ENCODE data around the gene RASGEF1C.
A peak's percentile ranks its signal among the peaks of the same experiment; 100 is the strongest.

Gene RASGEF1C

DNA sequence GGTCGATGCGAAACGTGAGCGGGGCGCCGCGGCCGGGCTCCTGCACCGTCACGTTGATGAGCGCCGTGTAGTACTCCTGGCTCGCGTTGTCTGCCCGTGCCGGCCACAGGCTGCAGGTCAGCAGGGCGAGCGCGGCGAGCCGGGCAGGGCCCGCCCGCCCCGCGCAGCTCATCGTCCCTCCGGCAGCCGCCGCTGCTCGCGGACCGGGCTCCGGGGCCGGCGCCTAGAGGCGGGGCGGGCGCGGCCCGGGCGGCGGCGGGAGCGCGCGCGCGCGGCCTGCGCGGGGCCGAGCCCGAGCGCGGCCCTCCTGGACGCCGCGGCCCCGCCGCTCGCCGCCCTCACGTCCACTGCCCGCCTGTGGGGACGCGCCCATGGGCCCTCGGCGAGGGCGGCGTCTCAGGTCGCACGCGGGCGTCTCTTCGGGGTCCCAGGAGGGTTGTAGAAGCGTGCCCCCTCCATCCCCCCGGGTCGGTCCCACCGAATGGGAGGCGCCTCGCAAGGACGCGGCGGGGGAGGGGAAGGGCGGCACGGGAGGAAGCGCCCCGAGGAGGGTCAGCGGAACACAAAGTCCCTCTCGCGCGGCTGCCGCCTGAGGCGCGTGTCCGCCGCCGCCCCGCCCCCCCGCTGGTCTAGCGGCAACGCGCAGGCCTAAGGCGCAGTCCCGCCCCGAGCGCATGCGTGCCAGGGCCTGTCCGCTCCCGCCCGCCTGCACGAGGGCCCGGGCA lies 137.3 kb downstream of the RASGEF1C start, which contains the start of gene RNF130:
TSS of gene RNF130 (minus strand) at position 229 of the 725 bp plus-strand sequence. CDS start at position 172, 57 bp downstream.
- Histone ChIP-seq H3K27ac (ENCODE audit: low read length) (no peak within 1 kb of the TSS), H3K27me3 (ENCODE audit: control insufficient read depth, insufficient read depth, low read length) (0 out of 2 replicates have a peak, but pooled peaks cover 1% of the 10 kb centered on the region), H3K4me1 (ENCODE audit: control insufficient read depth, insufficient read depth, low read length) (peaks cover 5% of the 10 kb centered on the region; the same call in 1 of the 2 replicates), H3K36me3 (ENCODE audit: control insufficient read depth, insufficient read depth, low read length) (no peaks in the 10 kb centered on the region), H3K4me3 (ENCODE audit: low read length) (peak within 1 kb of the TSS; percentile 81), H3K9me3 (ENCODE audit: control insufficient read depth, insufficient read depth, low read length) (no peaks in the 10 kb centered on the region)
- WGBS (ENCODE audit: insufficient coverage, insufficient read length): no CpG with 5 or more reads among the region's 113 CpGs
- DNase-seq (ENCODE audit: low read depth, low spot score): no peak

DNA sequence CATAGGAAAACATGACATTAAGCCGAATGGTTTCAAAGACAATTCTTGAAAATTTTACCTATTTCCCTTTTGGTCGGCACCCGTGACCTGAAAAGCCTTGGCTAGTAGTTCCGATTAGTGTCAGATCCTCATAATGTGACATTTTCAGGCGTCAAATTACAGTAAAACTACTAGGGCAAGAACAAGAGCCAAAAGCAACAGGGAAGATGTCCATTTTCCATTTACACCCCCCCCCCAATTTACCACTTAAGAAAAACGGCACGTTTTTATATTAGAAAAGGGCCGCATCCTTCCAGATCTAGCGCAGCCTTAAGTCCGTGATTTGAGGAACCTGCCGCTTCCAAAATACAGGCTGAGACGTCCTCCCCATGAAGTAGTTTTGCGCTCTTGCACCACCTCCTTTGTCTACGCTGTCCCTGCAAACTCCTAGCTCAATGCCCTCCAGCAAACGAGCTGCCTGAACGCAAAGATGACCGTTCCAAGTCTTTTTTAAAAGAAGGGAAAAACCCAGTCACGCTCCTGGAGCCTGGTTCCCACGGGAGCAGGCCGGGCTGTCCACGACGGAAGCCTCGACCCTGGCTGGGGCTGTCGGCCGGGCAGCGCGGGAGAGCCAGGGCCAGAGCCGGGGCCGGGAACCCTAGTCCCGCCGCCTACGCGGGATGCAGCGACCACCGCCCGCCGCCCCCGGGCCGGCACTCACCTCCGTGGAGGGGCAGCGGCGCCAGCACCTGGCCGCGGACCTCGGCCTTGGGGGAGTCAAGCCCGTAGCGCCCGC lies 138.1 kb downstream of the RASGEF1C start:
- Histone ChIP-seq H3K27me3 (ENCODE audit: control insufficient read depth, insufficient read depth, low read length) (0 out of 2 replicates have a peak, but pooled peaks cover 1% of the 10 kb centered on the region), H3K4me1 (ENCODE audit: control insufficient read depth, insufficient read depth, low read length) (peaks cover 5% of the 10 kb centered on the region; the same call in 1 of the 2 replicates), H3K9me3 (ENCODE audit: control insufficient read depth, insufficient read depth, low read length) (no peaks in the 10 kb centered on the region), H3K36me3 (ENCODE audit: control insufficient read depth, insufficient read depth, low read length) (no peaks in the 10 kb centered on the region), H3K4me3 (ENCODE audit: low read length) (peak overlapping the region; percentile 81), H3K27ac (ENCODE audit: low read length) (no peak overlapping the region)
- WGBS (ENCODE audit: insufficient coverage, insufficient read length): no CpG with 5 or more reads among the region's 48 CpGs
- no peak for DNase-seq (ENCODE audit: low read depth, low spot score)

DNA sequence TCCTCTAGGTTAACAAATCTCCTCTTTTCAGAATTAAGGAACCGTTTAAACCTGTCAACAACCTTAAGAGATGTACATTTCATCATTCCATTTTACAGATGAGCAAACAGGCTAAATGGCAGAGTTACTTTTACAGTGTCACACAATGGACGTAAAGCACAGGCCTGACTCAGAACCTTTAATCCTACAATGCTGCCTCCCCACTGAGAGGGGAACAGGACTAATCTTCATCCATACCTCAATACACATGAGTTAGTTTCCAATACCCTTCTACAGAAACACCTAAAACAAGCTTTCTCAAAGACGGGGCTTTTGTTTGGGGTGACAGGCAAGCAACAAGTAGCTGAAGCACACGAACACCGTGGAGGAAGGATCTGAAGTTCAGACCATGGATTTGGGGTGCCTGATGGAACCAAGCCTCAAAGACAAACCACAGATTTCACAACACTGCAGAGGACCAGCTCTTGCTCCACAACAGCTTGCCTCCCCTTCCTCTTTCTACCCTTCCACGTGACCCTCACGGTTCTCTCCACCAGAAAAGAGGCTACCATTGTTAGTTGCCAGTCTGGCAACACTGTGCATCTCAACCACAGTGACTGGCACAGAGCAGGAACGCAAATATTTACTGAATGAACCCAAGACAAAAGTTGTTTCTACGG lies 139.3 kb downstream of the RASGEF1C start:
- WGBS (ENCODE audit: insufficient coverage, insufficient read length): no CpG with 5 or more reads among the region's 9 CpGs
- no peak for DNase-seq (ENCODE audit: low read depth, low spot score)
- Histone ChIP-seq H3K27ac (ENCODE audit: low read length) (no peak overlapping the region), H3K9me3 (ENCODE audit: control insufficient read depth, insufficient read depth, low read length) (no peaks in the 10 kb centered on the region), H3K36me3 (ENCODE audit: control insufficient read depth, insufficient read depth, low read length) (no peaks in the 10 kb centered on the region), H3K4me3 (ENCODE audit: low read length) (peak overlapping the region; percentile 2; the same call in 1 of the 2 replicates), H3K27me3 (ENCODE audit: control insufficient read depth, insufficient read depth, low read length) (0 out of 2 replicates have a peak, but pooled peaks cover 1% of the 10 kb centered on the region), H3K4me1 (ENCODE audit: control insufficient read depth, insufficient read depth, low read length) (peaks cover 5% of the 10 kb centered on the region; the same call in 1 of the 2 replicates)

DNA sequence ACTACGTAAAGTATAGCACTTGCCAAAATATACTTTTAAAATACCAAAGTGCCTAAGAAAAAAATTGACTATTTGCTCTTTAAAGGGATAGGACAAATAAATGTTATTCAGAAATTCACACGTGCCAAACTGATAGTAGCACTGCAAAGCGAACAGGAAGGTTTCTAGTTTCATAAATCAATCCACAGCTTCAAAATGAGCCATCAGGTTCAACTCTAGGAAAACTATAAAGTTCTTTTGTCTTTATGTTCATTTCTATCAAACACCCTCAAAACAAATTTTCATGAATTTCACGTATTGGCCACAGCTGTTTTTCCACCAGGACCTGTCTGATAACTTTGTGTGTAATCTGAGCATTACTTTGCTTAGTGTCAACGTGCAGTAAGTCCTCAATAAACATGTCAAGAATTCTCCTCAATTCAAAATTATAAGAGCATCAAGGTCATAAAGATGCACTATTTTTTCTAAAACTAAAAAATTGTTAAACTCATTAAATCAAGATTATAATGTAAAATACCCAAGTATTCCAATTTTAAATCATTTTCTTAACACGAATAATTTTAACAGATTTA lies 140.4 kb downstream of the RASGEF1C start:
- 100% methylated on average over 1 of the region's 6 CpGs for WGBS (ENCODE audit: insufficient coverage, insufficient read length)
- H3K27me3 ChIP-seq (ENCODE audit: control insufficient read depth, insufficient read depth, low read length): 0 out of 2 replicates have a peak, but pooled peaks cover 1% of the 10 kb centered on the region
- no peak for DNase-seq (ENCODE audit: low read depth, low spot score)

DNA sequence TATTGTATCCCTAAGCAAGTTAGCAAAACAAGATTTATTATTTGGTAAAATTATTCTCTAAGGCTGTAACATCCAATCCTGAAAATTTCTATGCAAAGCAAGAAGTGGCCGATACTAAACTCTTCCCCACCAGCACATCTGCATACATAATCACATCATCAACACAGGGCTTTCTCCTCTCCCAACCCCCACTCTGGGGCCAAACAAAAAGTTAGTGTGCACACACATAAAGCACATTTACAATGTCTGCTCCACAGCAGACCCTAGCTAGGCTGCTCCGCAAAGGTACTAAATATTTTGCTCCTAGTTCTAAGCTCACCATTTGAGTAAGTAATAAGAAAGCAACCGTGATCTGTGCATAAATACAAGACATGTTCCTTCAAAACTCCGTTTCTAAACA lies 141.0 kb downstream of the RASGEF1C start:
- Histone ChIP-seq H3K4me1 (ENCODE audit: control insufficient read depth, insufficient read depth, low read length) (peaks cover 5% of the 10 kb centered on the region; the same call in 1 of the 2 replicates), H3K9me3 (ENCODE audit: control insufficient read depth, insufficient read depth, low read length) (no peaks in the 10 kb centered on the region), H3K27ac (ENCODE audit: low read length) (no peak overlapping the region), H3K27me3 (ENCODE audit: control insufficient read depth, insufficient read depth, low read length) (0 out of 2 replicates have a peak, but pooled peaks cover 1% of the 10 kb centered on the region), H3K36me3 (ENCODE audit: control insufficient read depth, insufficient read depth, low read length) (no peaks in the 10 kb centered on the region), H3K4me3 (ENCODE audit: low read length) (no peak overlapping the region)
- no peak for DNase-seq (ENCODE audit: low read depth, low spot score)
- WGBS (ENCODE audit: insufficient coverage, insufficient read length): no CpG with 5 or more reads among the region's 4 CpGs

More for the DNA sequence above, 140.4 kb downstream of the RASGEF1C start:
- Histone ChIP-seq H3K4me1 (ENCODE audit: control insufficient read depth, insufficient read depth, low read length) (peaks cover 5% of the 10 kb centered on the region; the same call in 1 of the 2 replicates), H3K36me3 (ENCODE audit: control insufficient read depth, insufficient read depth, low read length) (no peaks in the 10 kb centered on the region), H3K27ac (ENCODE audit: low read length) (no peak overlapping the region), H3K4me3 (ENCODE audit: low read length) (no peak overlapping the region), H3K9me3 (ENCODE audit: control insufficient read depth, insufficient read depth, low read length) (no peaks in the 10 kb centered on the region)

DNA sequence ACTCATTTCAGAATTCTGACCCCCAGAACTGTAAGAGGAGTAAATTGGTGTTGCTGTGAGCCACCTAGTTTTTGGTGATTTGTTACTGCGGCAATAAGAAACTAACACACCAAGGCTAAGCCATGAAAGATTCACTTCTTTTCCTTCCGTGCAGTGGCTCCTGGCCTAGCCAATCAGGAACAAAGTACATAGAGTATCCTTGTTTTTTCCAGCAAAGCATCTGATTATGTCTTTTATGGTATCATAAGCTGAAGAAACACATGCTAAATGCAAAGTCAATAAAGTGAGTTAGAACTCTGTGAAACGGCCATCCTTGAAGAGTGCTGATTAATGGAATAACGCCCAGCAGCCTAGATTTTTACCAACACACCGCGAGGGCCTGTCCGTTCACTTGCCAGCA lies 148.8 kb downstream of the RASGEF1C start:
- no peak overlapping the region for H3K27ac ChIP-seq (ENCODE audit: low read length)
- peaks cover 9% of the 10 kb centered on the region for H3K4me1 ChIP-seq (ENCODE audit: control insufficient read depth, insufficient read depth, low read length)
- H3K27me3 ChIP-seq (ENCODE audit: control insufficient read depth, insufficient read depth, low read length): no peaks in the 10 kb centered on the region; the same call in 1 of the 2 replicates
- H3K4me3 ChIP-seq (ENCODE audit: low read length): no peak overlapping the region
- DNase-seq (ENCODE audit: low read depth, low spot score): no peak
- no peaks in the 10 kb centered on the region for H3K9me3 ChIP-seq (ENCODE audit: control insufficient read depth, insufficient read depth, low read length)
- no CpG with 5 or more reads among the region's 7 CpGs for WGBS (ENCODE audit: insufficient coverage, insufficient read length)
- H3K36me3 ChIP-seq (ENCODE audit: control insufficient read depth, insufficient read depth, low read length): no peaks in the 10 kb centered on the region

DNA sequence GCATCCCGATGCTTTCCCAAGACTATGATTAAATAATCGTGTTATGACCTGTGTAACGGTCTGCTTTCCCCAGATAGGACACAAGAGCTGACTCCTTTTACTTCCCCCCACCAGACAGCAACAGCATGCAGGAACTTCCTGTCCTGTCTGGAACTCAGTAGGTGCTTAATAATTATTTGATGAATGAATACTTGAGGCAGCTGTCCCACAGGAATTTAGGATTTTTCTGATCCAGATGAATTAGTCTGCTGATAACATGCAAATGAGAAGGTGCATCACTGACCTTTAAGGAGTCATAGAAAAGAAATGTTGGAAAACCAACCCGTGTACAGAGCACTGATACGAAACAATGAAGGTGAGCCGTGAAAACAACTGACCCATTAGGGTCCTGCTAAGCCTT lies 149.7 kb downstream of the RASGEF1C start:
- H3K4me3 ChIP-seq (ENCODE audit: low read length): no peak overlapping the region
- peaks cover 9% of the 10 kb centered on the region for H3K4me1 ChIP-seq (ENCODE audit: control insufficient read depth, insufficient read depth, low read length)
- H3K36me3 ChIP-seq (ENCODE audit: control insufficient read depth, insufficient read depth, low read length): no peaks in the 10 kb centered on the region
- H3K27me3 ChIP-seq (ENCODE audit: control insufficient read depth, insufficient read depth, low read length): no peaks in the 10 kb centered on the region; the same call in 1 of the 2 replicates
- H3K9me3 ChIP-seq (ENCODE audit: control insufficient read depth, insufficient read depth, low read length): no peaks in the 10 kb centered on the region
- WGBS (ENCODE audit: insufficient coverage, insufficient read length): no CpG with 5 or more reads among the region's 6 CpGs
- H3K27ac ChIP-seq (ENCODE audit: low read length): no peak overlapping the region
- no peak for DNase-seq (ENCODE audit: low read depth, low spot score)

DNA sequence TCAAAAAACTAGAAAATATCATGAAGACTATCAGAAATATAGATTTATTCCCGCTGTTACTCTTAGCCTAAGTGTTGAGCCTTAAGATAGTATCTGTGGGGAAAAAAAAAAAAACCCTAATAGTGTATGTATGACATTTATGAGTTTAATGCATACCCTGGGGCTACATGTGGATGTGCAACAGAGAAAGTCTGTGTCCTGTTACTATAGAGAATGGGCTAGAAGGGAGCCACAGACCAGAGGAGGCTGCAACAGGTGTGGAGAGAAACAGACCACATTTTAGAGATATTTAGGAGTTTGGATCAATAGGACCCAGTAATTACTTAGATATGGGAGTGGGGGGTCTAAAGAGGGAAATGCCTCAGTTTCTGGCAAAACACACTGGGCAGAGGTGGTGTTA lies 152.9 kb downstream of the RASGEF1C start:
- no peak overlapping the region for H3K27ac ChIP-seq (ENCODE audit: low read length)
- DNase-seq (ENCODE audit: low read depth, low spot score): no peak

DNA sequence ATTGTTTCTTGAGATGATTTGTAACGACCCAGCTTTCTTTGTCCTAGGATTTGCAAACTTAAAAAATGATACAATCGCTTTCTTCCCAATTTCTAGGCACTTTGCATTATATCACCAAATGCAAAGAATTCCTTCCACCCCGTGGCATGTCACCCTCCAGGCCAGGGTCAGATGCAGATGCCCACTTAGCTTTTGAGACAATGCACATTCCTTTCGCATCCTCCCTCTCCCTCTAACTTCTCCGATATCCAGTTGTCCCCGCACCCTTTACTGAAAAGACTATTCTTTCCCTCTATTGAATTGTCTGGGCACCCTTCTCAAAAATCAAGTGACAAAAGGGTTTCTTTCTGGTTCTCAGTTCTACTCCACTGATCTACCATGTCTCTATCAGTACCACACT lies 154.8 kb downstream of the RASGEF1C start:
- peaks cover 7% of the 10 kb centered on the region for H3K4me1 ChIP-seq (ENCODE audit: control insufficient read depth, insufficient read depth, low read length)
- H3K27ac ChIP-seq (ENCODE audit: low read length): no peak overlapping the region
- no peak overlapping the region for H3K4me3 ChIP-seq (ENCODE audit: low read length)
- H3K9me3 ChIP-seq (ENCODE audit: control insufficient read depth, insufficient read depth, low read length): no peaks in the 10 kb centered on the region
- no peaks in the 10 kb centered on the region for H3K36me3 ChIP-seq (ENCODE audit: control insufficient read depth, insufficient read depth, low read length)
- no peak for DNase-seq (ENCODE audit: low read depth, low spot score)
- H3K27me3 ChIP-seq (ENCODE audit: control insufficient read depth, insufficient read depth, low read length): no peaks in the 10 kb centered on the region; the same call in 1 of the 2 replicates
- WGBS (ENCODE audit: insufficient coverage, insufficient read length): no CpG with 5 or more reads among the region's 6 CpGs

More for the DNA sequence above, 152.9 kb downstream of the RASGEF1C start:
- Histone ChIP-seq H3K9me3 (ENCODE audit: control insufficient read depth, insufficient read depth, low read length) (no peaks in the 10 kb centered on the region), H3K27me3 (ENCODE audit: control insufficient read depth, insufficient read depth, low read length) (no peaks in the 10 kb centered on the region; the same call in 1 of the 2 replicates), H3K4me3 (ENCODE audit: low read length) (no peak overlapping the region), H3K4me1 (ENCODE audit: control insufficient read depth, insufficient read depth, low read length) (peaks cover 10% of the 10 kb centered on the region), H3K36me3 (ENCODE audit: control insufficient read depth, insufficient read depth, low read length) (no peaks in the 10 kb centered on the region)
- no CpG with 5 or more reads among the region's 1 CpG for WGBS (ENCODE audit: insufficient coverage, insufficient read length)

All from iPS DF 6.9 (cell line).